Parathyroid adenoma (tissue), 2 donors: ENCODE results near the gene CAMKK1.
"Not testable (repeated sequence)": the region's sequence is repeated elsewhere in the genome, so short reads cannot be mapped to it uniquely, and the experiment has no call there.

Experiments
- H2AFZ ChIP-seq: fragments of 300-600 bp; sonication (generic); one replicate; pipeline ENCODE4 v1.7.0; 2017; ENCODE audit warnings: antibody characterized with exemption, mild to moderate bottlenecking
- H3K27ac ChIP-seq: fragments of 300-600 bp; sonication (generic); one replicate; pipeline ENCODE4 v1.7.0; 2017
- H3K27me3 ChIP-seq: fragments of 300-600 bp; sonication (generic); one replicate; pipeline ENCODE4 v1.7.0; 2017; ENCODE audit warnings: low read length; ENCODE audit not compliant: control insufficient read depth, insufficient read depth
- H3K36me3 ChIP-seq: fragments of 300-600 bp; sonication (generic); one replicate; pipeline ENCODE4 v1.7.0; 2017; ENCODE audit warnings: low read length; ENCODE audit not compliant: control insufficient read depth, insufficient read depth
- H3K4me1 ChIP-seq: fragments of 300-600 bp; sonication (generic); one replicate; pipeline ENCODE4 v1.7.0; 2017; ENCODE audit warnings: control low read depth
- H3K4me2 ChIP-seq: fragments of 300-600 bp; sonication (generic); one replicate; pipeline ENCODE4 v1.7.0; 2017; ENCODE audit warnings: low read length
- H3K4me3 ChIP-seq: fragments of 300-600 bp; sonication (generic); one replicate; pipeline ENCODE4 v1.7.0; 2017; ENCODE audit warnings: low read depth, low read length
- H3K79me2 ChIP-seq: fragments of 300-600 bp; sonication (generic); one replicate; pipeline ENCODE4 v1.7.0; 2017; ENCODE audit warnings: control low read depth
- H3K9ac ChIP-seq: fragments of 300-600 bp; sonication (generic); one replicate; pipeline ENCODE4 v1.7.0; 2017; ENCODE audit warnings: mild to moderate bottlenecking
- H3K9me3 ChIP-seq: fragments of 300-600 bp; sonication (generic); one replicate; pipeline ENCODE4 v1.7.0; 2017; ENCODE audit warnings: low read length; ENCODE audit not compliant: control insufficient read depth
- CTCF ChIP-seq: fragments of 300-600 bp; sonication (generic); IDR thresholded peaks from one replicate; pipeline ENCODE4 v1.7.0; 2017; ENCODE audit warnings: antibody characterized with exemption, mild to moderate bottlenecking
- donor health status: primary hyperparathyroidism.

The CAMKK1 gene

GRCh38 chr17:3846437-3847164 is 46.3 kb downstream of the CAMKK1 start:
- H3K27ac ChIP-seq = no peak overlapping the region

GRCh38 chr17:3845621-3846436 is 47.0 kb downstream of the CAMKK1 start, which contains the start of gene NCBP3:
Gene NCBP3 (minus strand): TSS chr17:3846246. CDS start chr17:3846223, 23 bp downstream.
- Histone ChIP-seq H3K9ac (peak within 1 kb of the TSS; percentile 88), H3K4me1 (no peaks in the 10 kb centered on the region), H3K27me3 (no peaks in the 10 kb centered on the region), H3K4me2 (peak within 1 kb of the TSS; percentile 50), H3K4me3 (peak within 1 kb of the TSS; percentile 97), H3K27ac (peak within 1 kb of the TSS; percentile 82), H3K79me2 (peaks cover 10% of the 10 kb centered on the region), H3K36me3 (no peaks in the 10 kb centered on the region), H2AFZ (peak within 1 kb of the TSS; percentile 97), H3K9me3 (no peaks in the 10 kb centered on the region)
- peak; percentile 98 for TF ChIP-seq CTCF

More at GRCh38 chr17:3846437-3847164, 46.3 kb downstream of the CAMKK1 start:
- no peak for TF ChIP-seq CTCF
- Histone ChIP-seq H3K9me3 (no peaks in the 10 kb centered on the region), H3K27me3 (no peaks in the 10 kb centered on the region), H3K4me2 (no peak overlapping the region), H3K36me3 (no peaks in the 10 kb centered on the region), H3K79me2 (peaks cover 10% of the 10 kb centered on the region), H2AFZ (peak overlapping the region; percentile 97), H3K4me1 (no peaks in the 10 kb centered on the region), H3K4me3 (peak overlapping the region; percentile 97), H3K9ac (no peak overlapping the region)

GRCh38 chr17:3845291-3845620 is 47.6 kb downstream of the CAMKK1 start:
- Histone ChIP-seq H3K36me3 (no peaks in the 10 kb centered on the region), H3K27me3 (no peaks in the 10 kb centered on the region), H3K79me2 (peaks cover 10% of the 10 kb centered on the region), H3K27ac (no peak overlapping the region), H3K4me3 (peak overlapping the region; percentile 97), H3K9ac (no peak overlapping the region), H2AFZ (peak overlapping the region; percentile 97), H3K4me2 (peak overlapping the region; percentile 50), H3K9me3 (no peaks in the 10 kb centered on the region), H3K4me1 (no peaks in the 10 kb centered on the region)
- no peak for TF ChIP-seq CTCF

- not testable (repeated sequence) for H3K4me1 ChIP-seq, H3K27ac ChIP-seq, H3K4me3 ChIP-seq, H3K9ac ChIP-seq, H3K4me2 ChIP-seq, H3K9me3 ChIP-seq, H3K36me3 ChIP-seq, H2AFZ ChIP-seq, H3K27me3 ChIP-seq
- peaks cover 12% of the 10 kb centered on the region for H3K79me2 ChIP-seq
Measured at GRCh38 chr17:3844556-3844955, 48.3 kb downstream of the CAMKK1 start.

GRCh38 chr17:3843935-3844516 is 48.8 kb downstream of the CAMKK1 start:
- Histone ChIP-seq H2AFZ (no peak overlapping the region), H3K27me3 (no peaks in the 10 kb centered on the region), H3K4me1 (no peaks in the 10 kb centered on the region), H3K36me3 (no peaks in the 10 kb centered on the region), H3K4me3 (no peak overlapping the region), H3K27ac (no peak overlapping the region), H3K9ac (no peak overlapping the region), H3K79me2 (peaks cover 12% of the 10 kb centered on the region), H3K4me2 (no peak overlapping the region), H3K9me3 (no peaks in the 10 kb centered on the region)
- TF ChIP-seq CTCF = peak; percentile 54
